ENCODE results near the gene GPATCH4. TPM values are rescaled to one million over a fixed set of nuclear protein-coding genes. Genes with fewer than 3 reads are reported as not detected.

Gene GPATCH4
- total and polyA plus RNA-seq, 8 donors = 9.0 to 24.1 (median 13.2) TPM

GRCh38 chr1:156551869-156552268 lies 49.4 kb downstream of the GPATCH4 start:
- Histone ChIP-seq H3K36me3 (peaks cover 0 to 13% (median 0%) of the 10 kb centered on the region in 4 donors), H3K27me3 (no peaks in the 10 kb centered on the region), H3K27ac (no peak overlapping the region), H3K4me1 (no peaks in the 10 kb centered on the region), H3K4me3 (no peak overlapping the region), H3K9me3 (no peaks in the 10 kb centered on the region)
- 86 to 95% (median 92%) methylated on average over 6 of the region's 6 CpGs for WGBS, 5 donors
- intact Hi-C loops (cut with DNase I; ENCODE audit: low total_unique reads) = no loop called here
- TF ChIP-seq POLR2A (IDR thresholded peaks at IDR 0.05) (no peak), EP300 (IDR thresholded peaks at IDR 0.05) (no peak), CTCF (IDR thresholded peaks at IDR 0.05) (no peak), POLR2AphosphoS5 (IDR thresholded peaks at IDR 0.05) (no peak)
- no peak for DNase-seq

GRCh38 chr1:156551066-156551643 lies 50.1 kb downstream of the GPATCH4 start:
- Histone ChIP-seq H3K9me3 (no peaks in the 10 kb centered on the region), H3K4me3 (no peak overlapping the region), H3K36me3 (peaks cover 0 to 16% (median 0%) of the 10 kb centered on the region in 4 donors), H3K4me1 (no peaks in the 10 kb centered on the region), H3K27ac (no peak overlapping the region), H3K27me3 (no peaks in the 10 kb centered on the region)
- intact Hi-C loops (cut with DNase I; ENCODE audit: low total_unique reads) = no loop called here
- TF ChIP-seq POLR2AphosphoS5 (IDR thresholded peaks at IDR 0.05) (no peak), CTCF (IDR thresholded peaks at IDR 0.05) (no peak), POLR2A (IDR thresholded peaks at IDR 0.05) (no peak), EP300 (IDR thresholded peaks at IDR 0.05) (no peak)
- 62 to 80% (median 65%) methylated on average over 3 of the region's 3 CpGs for WGBS, 5 donors
- DNase-seq = no peak

- H3K27ac ChIP-seq = no peak overlapping the region
- DNase-seq = no peak
- TF ChIP-seq POLR2A (IDR thresholded peaks at IDR 0.05) (no peak), EP300 (IDR thresholded peaks at IDR 0.05) (no peak), POLR2AphosphoS5 (IDR thresholded peaks at IDR 0.05) (no peak), CTCF (IDR thresholded peaks at IDR 0.05) (no peak)
- H3K27me3 ChIP-seq = no peaks in the 10 kb centered on the region
- no peak overlapping the region for H3K4me3 ChIP-seq
- H3K9me3 ChIP-seq = no peaks in the 10 kb centered on the region
- peaks cover 0 to 16% (median 0%) of the 10 kb centered on the region in 4 donors for H3K36me3 ChIP-seq
- intact Hi-C loops (cut with DNase I; ENCODE audit: low total_unique reads) = no loop called here
- 72 to 87% (median 87%) methylated on average over 5 of the region's 5 CpGs for WGBS, 5 donors
- H3K4me1 ChIP-seq = no peaks in the 10 kb centered on the region
Observed at GRCh38 chr1:156550346-156550745, 50.9 kb downstream of the GPATCH4 start.

- H3K9me3 ChIP-seq = no peaks in the 10 kb centered on the region
- no peaks in the 10 kb centered on the region for H3K4me1 ChIP-seq
- no peak for DNase-seq
- no peak overlapping the region for H3K4me3 ChIP-seq
- peaks cover 0 to 16% (median 0%) of the 10 kb centered on the region in 4 donors for H3K36me3 ChIP-seq
- intact Hi-C loops (cut with DNase I; ENCODE audit: low total_unique reads) = no loop called here
- no peaks in the 10 kb centered on the region for H3K27me3 ChIP-seq
- no peak overlapping the region for H3K27ac ChIP-seq
- no peak for TF ChIP-seq EP300 (IDR thresholded peaks at IDR 0.05)
- no peak for TF ChIP-seq CTCF (IDR thresholded peaks at IDR 0.05)
- no peak for TF ChIP-seq POLR2AphosphoS5 (IDR thresholded peaks at IDR 0.05)
- TF ChIP-seq POLR2A (IDR thresholded peaks at IDR 0.05) = no peak
- 83 to 95% (median 88%) methylated on average over 1 of the region's 1 CpG for WGBS, 5 donors
Observed at GRCh38 chr1:156549831-156550230, 51.4 kb downstream of the GPATCH4 start.

Measured in stomach (tissue), 9 donors.